HCT116 (cell line): Measurements from ENCODE around the gene CASP9. TPM values are rescaled to one million over a fixed set of nuclear protein-coding genes. Genes with fewer than 3 reads are reported as not detected.
"Not testable (repeated sequence)": the region's sequence is repeated elsewhere in the genome, so short reads cannot be mapped to it uniquely, and the experiment has no call there.

ENCODE experiments used
- ATAC-seq: fragments of 200-7000 bp; cut with Tn5 transposase; 2 replicates; pipeline ENCODE4 v1.9.1; 2020; ENCODE audit warnings: mild to moderate bottlenecking, moderate library complexity
- BruUV-seq: library from RNA; stranded (reverse); fragments of 400-500 nt; replicated peaks from 2 replicates; lab custom pipeline; 2021; lab: Mats Ljungman, UMichigan
- CTCF ChIA-PET: fragments of 300-600 bp; sonication (Branson Sonifier 250); formaldehyde crosslinking; loops from one replicate; lab custom pipeline; 2021; ENCODE audit warnings: antibody characterized with exemption; lab: Charles Lee
- POLR2A ChIA-PET: fragments of 300-600, 350-600 bp; sonication (Branson Sonifier 250); formaldehyde crosslinking; loops from one replicate; lab custom pipeline; 2021; ENCODE audit warnings: antibody characterized with exemption; lab: Charles Lee
- RAD21 ChIA-PET, 2 experiments: fragments of 300-600 bp; sonication (Branson Sonifier 250); formaldehyde crosslinking; loops; one replicate each; lab custom pipeline; 2023; ENCODE audit warnings: low total read pairs in 2 of 2; ENCODE audit not compliant: uncharacterized antibody in 2 of 2, unreplicated experiment in 2 of 2, low non-redundant PET in 1 of 2; lab: Charles Lee
- DNase-seq: peaks from one replicate; pipeline ENCODE4 v3.0.0-alpha.2; 2010; ENCODE audit warnings: low read depth, low spot score
- H2AFZ ChIP-seq: fragments of 200-600 bp; shearing (Covaris generic), sonication (generic); 2 replicates; pipeline ENCODE4 v1.6.1; 2017; ENCODE audit warnings: low read depth, mixed run types, mixed read lengths, antibody characterized with exemption, low read length; ENCODE audit not compliant: poor library complexity, severe bottlenecking
- H3K27ac ChIP-seq: 2 replicates; pipeline ENCODE4 v1.5.1; 2012; ENCODE audit warnings: low read depth, low read length
- H3K27me3 ChIP-seq: fragments of 200-600 bp; sonication (generic); 2 replicates; pipeline ENCODE4 v1.6.1; 2016; ENCODE audit warnings: mixed run types, low read length, mixed read lengths; ENCODE audit not compliant: insufficient read depth
- H3K36me3 ChIP-seq, 2 experiments: fragments of 200-500 bp in 1 of 2; fragments of 200-600 bp in 1 of 2; sonication (Bioruptor generic) in 1 of 2; sonication (generic) in 1 of 2; 2 replicates each; pipeline versions ENCODE4 v1.5.1 to v1.6.1; 2014 to 2016; ENCODE audit warnings: low read length in 2 of 2, inconsistent platforms in 1 of 2, mixed read lengths in 1 of 2, mixed run types in 1 of 2; ENCODE audit not compliant: insufficient read depth in 2 of 2, control insufficient read depth in 1 of 2
- H3K4me1 ChIP-seq, 2 experiments: fragments of 200-600 bp in 1 of 2; sonication (generic) in 1 of 2; 2 replicates each; pipeline versions ENCODE4 v1.5.1 to v1.6.1; 2012 to 2017; ENCODE audit warnings: low read length in 2 of 2, inconsistent platforms in 1 of 2, mild to moderate bottlenecking in 1 of 2, mixed read lengths in 1 of 2, mixed run types in 1 of 2, moderate library complexity in 1 of 2; ENCODE audit not compliant: insufficient read depth in 2 of 2, control insufficient read depth in 1 of 2
- H3K4me2 ChIP-seq: fragments of 200-600 bp; sonication (generic); 2 replicates; pipeline ENCODE4 v1.6.1; 2017; ENCODE audit warnings: mixed run types, low read length, mixed read lengths
- H3K4me3 ChIP-seq, 2 experiments: fragments of 200-600 bp in 1 of 2; sonication (generic) in 1 of 2; replicated peaks in 1 of 2; 2 replicates each; pipeline ENCODE4 v1.5.1; 2011 to 2016; ENCODE audit warnings: low read length in 2 of 2, control low read depth in 1 of 2, low read depth in 1 of 2, mild to moderate bottlenecking in 1 of 2, mixed read lengths in 1 of 2, mixed run types in 1 of 2
- H3K79me2 ChIP-seq: fragments of 200-600 bp; sonication (generic); 2 replicates; pipeline ENCODE4 v1.6.1; 2017; ENCODE audit warnings: mild to moderate bottlenecking, mixed run types, low read length, moderate library complexity, mixed read lengths; ENCODE audit not compliant: insufficient read depth
- H3K9ac ChIP-seq: fragments of 200-600 bp; sonication (generic); 2 replicates; pipeline ENCODE4 v1.6.1; 2016; ENCODE audit warnings: low read length, mixed read lengths
- H3K9me2 ChIP-seq: fragments of 200-600 bp; sonication (generic), shearing (Covaris generic); 2 replicates; pipeline ENCODE4 v1.6.1; 2017; ENCODE audit warnings: mixed run types, mild to moderate bottlenecking, moderate library complexity; ENCODE audit not compliant: insufficient read depth
- H3K9me3 ChIP-seq, 2 experiments: fragments of 200-500 bp in 1 of 2; fragments of 200-600 bp in 1 of 2; sonication (Bioruptor generic) in 1 of 2; sonication (generic) in 1 of 2; 2 replicates each; pipeline ENCODE4 v1.6.1; 2014 to 2017; ENCODE audit warnings: low read length in 2 of 2, mixed read lengths in 2 of 2, inconsistent platforms in 1 of 2, low read depth in 1 of 2, mild to moderate bottlenecking in 1 of 2, mixed run types in 1 of 2, moderate library complexity in 1 of 2; ENCODE audit not compliant: control insufficient read depth in 1 of 2, insufficient read depth in 1 of 2
- H4K20me1 ChIP-seq: fragments of 200-600 bp; sonication (generic), shearing (Covaris generic); 2 replicates; pipeline ENCODE4 v1.6.1; 2017; ENCODE audit warnings: mixed run types, mild to moderate bottlenecking, moderate library complexity; ENCODE audit not compliant: insufficient read depth
- FOSL1 ChIP-seq: IDR thresholded peaks from 2 replicates; pipeline ENCODE4 v1.6.1; 2012; ENCODE audit warnings: low read depth
- ZFX ChIP-seq: fragments of 450-650 bp; IDR thresholded peaks from 2 replicates; pipeline ENCODE4 v1.6.1; 2017
- intact Hi-C: fragments of 100-400 bp; cut with micrococcal nuclease; formaldehyde crosslinking; loops from 2 replicates; pipeline ENCODE4 v1.10.0; 2022
- total RNA-seq: library from RNA; stranded (reverse); gene quantifications from one replicate; pipeline ENCODE4 v1.2.1, GENCODE V29; 2021; ENCODE audit not compliant: unreplicated experiment

Gene CASP9
- total RNA-seq, 1 experiment from 2014 or later: 10.6 TPM

DNA sequence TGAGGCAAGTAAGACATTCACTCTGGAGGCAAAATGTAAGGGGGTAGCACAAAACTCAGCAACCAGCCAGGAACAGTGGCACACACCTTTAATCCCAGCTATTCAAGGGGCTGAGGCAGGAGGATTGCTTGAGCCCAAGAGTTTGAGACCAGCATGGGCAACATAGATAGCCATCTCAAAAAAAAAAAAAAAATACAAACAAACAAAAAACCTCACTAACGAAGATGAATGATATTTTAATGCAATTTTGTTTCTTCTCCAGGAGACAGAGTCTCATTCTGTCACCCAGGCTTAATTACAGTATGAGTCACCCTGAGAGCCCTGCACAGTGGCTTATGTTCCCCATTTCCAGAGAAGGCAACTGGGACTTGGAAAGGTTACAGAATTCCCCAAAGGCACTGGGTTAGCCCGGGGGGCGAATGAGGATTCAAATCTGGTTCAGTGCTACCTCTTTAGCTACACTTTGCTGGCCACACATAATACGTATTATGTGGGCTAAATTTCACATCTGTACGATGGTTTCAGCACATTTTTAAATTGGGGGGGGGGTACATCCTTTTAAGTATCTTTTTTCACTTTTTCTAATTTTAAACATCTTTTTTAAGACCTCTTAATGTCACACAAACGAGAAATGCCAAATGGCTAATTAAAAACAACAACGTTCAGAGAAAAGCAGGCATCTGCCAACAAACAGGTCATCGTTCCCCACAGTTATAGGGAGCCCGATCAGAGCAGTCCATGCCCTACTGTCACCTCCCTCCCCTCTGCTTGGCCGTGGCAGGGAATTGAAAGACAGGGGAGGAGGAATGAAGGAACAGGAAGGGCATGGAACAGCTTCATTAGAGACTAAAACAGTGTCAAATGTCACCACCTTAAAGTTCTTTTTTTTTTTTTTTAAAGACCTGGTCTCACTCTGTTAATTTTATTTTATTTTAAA, 64.0 kb downstream of the CASP9 start:
- no peak for DNase-seq
- CTCF ChIA-PET: no interaction called here
- TF ChIP-seq FOSL1 (peak; percentile 36; the same call in 1 of the 2 replicates), ZFX (no peak)
- TF ChIP-seq, all 23 proteins: peak for 1
- intact Hi-C loops: no loop called here
- RAD21 ChIA-PET: no interaction called here
- no peak overlapping the region for H3K4me3 ChIP-seq
- no peaks in the 10 kb centered on the region for H3K36me3 ChIP-seq
- peaks cover 3 to 10% of the 10 kb centered on the region in 2 experiments; a peak in 3 of 4 replicates for H3K4me1 ChIP-seq
- no peak overlapping the region for H3K9ac ChIP-seq
- H3K9me2 ChIP-seq: no peaks in the 10 kb centered on the region
- H3K4me2 ChIP-seq: peak overlapping the region; percentile 44; the same call in 1 of the 2 replicates
- H3K27me3 ChIP-seq: no peaks in the 10 kb centered on the region
- ATAC-seq: peak; percentile 46; the same call in 1 of the 2 replicates
- no peaks in the 10 kb centered on the region for H3K79me2 ChIP-seq
- no peak overlapping the region for H2AFZ ChIP-seq
- no peak overlapping the region for H3K27ac ChIP-seq
- no peaks in the 10 kb centered on the region for H4K20me1 ChIP-seq
- BruUV-seq: no TSS peak
- POLR2A ChIA-PET: no interaction called here
- H3K9me3 ChIP-seq: no peaks in the 10 kb centered on the region

DNA sequence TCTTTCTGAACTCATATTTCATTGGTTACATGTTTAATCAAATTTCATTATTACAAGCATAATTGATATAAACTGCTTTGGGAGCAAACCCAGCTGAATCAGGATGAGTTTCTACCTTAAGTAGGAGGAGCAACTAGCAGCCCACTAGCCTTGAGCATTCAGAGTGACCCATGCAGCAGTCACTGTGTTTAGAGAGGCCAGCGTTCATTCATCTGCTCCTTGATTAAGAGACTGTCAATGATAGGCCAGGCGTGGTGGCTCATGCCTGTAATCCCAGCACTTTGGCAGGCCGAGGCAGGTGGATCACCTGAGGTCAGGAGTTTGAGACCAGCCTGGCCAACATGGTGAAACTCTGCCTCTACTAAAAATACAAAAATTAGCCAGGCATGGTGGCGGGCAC, 65.6 kb downstream of the CASP9 start:
- H3K9me2 ChIP-seq, H3K9me3 ChIP-seq, ATAC-seq, H3K4me3 ChIP-seq, H3K4me1 ChIP-seq, H2AFZ ChIP-seq, H4K20me1 ChIP-seq, BruUV-seq, POLR2A ChIA-PET, intact Hi-C loops, H3K79me2 ChIP-seq, H3K4me2 ChIP-seq, H3K36me3 ChIP-seq, H3K9ac ChIP-seq, DNase-seq, RAD21 ChIA-PET, H3K27me3 ChIP-seq, H3K27ac ChIP-seq, CTCF ChIA-PET: not testable (repeated sequence)
